H1 (cell line): Measurements from ENCODE around the gene BRD8. TPM values are rescaled to one million over a fixed set of nuclear protein-coding genes. Genes with fewer than 3 reads are reported as not detected.

Experiments
- CHD7 ChIP-seq: fragments of 300-600 bp; sonication (generic); IDR thresholded peaks from 2 replicates; pipeline ENCODE4 v1.7.1; 2012; ENCODE audit warnings: low read length, moderate library complexity, mild to moderate bottlenecking, inconsistent platforms; ENCODE audit not compliant: insufficient replicate concordance
- polyA plus RNA-seq, 7 experiments: library from polyadenylated mRNA; depleted of rRNA in 3 of 7; stranded (reverse) in 5 of 7; unstranded in 2 of 7; fragments of >200 nt in 5 of 7; fragments of 200-250 nt in 2 of 7; gene quantifications; 1 replicate in 5 of 7; 2 replicates in 1 of 7; 4 replicates in 1 of 7; pipeline versions ENCODE4 v1.2.1 to v1.2.3, GENCODE V29; 2011 to 2013; ENCODE audit warnings: missing spikeins in 2 of 7, mixed read lengths in 2 of 7
- total RNA-seq: library from RNA; stranded (reverse); fragmentation: NEBNext Ultra II Directional; extraction: Animal tissue kit (Norgen Biotek cat#: 25700); gene quantifications from 2 replicates; pipeline ENCODE4 v1.2.1, GENCODE V29; 2021

BRD8 gene
- total and polyA plus RNA-seq, 2 of the 8 experiments (the other 6 are each of a cell fraction or from before 2014, with no cell fraction given), result 37.8 to 75.8 TPM

- TF ChIP-seq CHD7, result no peak
- TF ChIP-seq, all 59 proteins: peak for 0
Measured at GRCh38 chr5:138111937-138112336, 66.5 kb downstream of the BRD8 start (continued).
